K562 (cell line): ENCODE data around the gene TERB2. TPM values are rescaled to one million over a fixed set of nuclear protein-coding genes. Genes with fewer than 3 reads are reported as not detected.
"Not testable (repeated sequence)": the region's sequence is repeated elsewhere in the genome, so short reads cannot be mapped to it uniquely, and the experiment has no call there.

Source experiments
- ATAC-seq: fragments of 200-7000 bp; cut with Tn5 transposase; 3 replicates; pipeline ENCODE4 v1.9.1; 2020; ENCODE audit warnings: moderate library complexity
- BruUV-seq: library from RNA; stranded (reverse); fragments of 400-500 nt; replicated peaks from 2 replicates; lab custom pipeline; 2021; lab: Mats Ljungman, UMichigan
- CTCF ChIA-PET: fragments of 300-600 bp; formaldehyde crosslinking; extraction: SDS; loops from one replicate; lab custom pipeline; 2021; ENCODE audit warnings: low intra/inter-chr PET ratio; lab: Yijun Ruan, JAX
- POLR2A ChIA-PET: fragments of 300-600, 350-650 bp; sonication (Branson Sonifier 250); formaldehyde crosslinking; extraction: SDS; loops from one replicate; lab custom pipeline; 2021; ENCODE audit warnings: antibody characterized with exemption, inconsistent platforms; lab: Yijun Ruan, JAX
- DNase-seq, 4 experiments: peaks; one replicate each; pipeline versions ENCODE4 v3.0.0 to v3.0.0-alpha.2; 2011 to 2018; ENCODE audit warnings: low spot score in 3 of 4, mixed read lengths in 3 of 4; ENCODE audit errors: extremely low read depth in 1 of 4
- FAIRE-seq: peaks from 2 replicates; lab custom pipeline; 2011; peaks lifted over from hg19 to GRCh38; lab: Jason Lieb, UNC
- H2AFZ ChIP-seq: 2 replicates; pipeline ENCODE4 v1.6.0; 2011; ENCODE audit warnings: low read depth, low read length, control low read depth, inconsistent platforms
- H3K27ac ChIP-seq: fragments of 200-600 bp; 3 replicates; pipeline ENCODE4 v1.8.0; 2011; ENCODE audit warnings: low read depth, mild to moderate bottlenecking, control low read depth, inconsistent platforms, low read length, moderate library complexity, mixed read lengths; ENCODE audit errors: extremely low read depth
- H3K27me3 ChIP-seq, 2 experiments: fragments of 300-600 bp in 1 of 2; 2 replicates in 1 of 2; 3 replicates in 1 of 2; pipeline versions ENCODE4 v1.6.0 to v1.8.0; 2011; ENCODE audit warnings: inconsistent platforms in 2 of 2, low read length in 2 of 2, mild to moderate bottlenecking in 1 of 2, mixed read lengths in 1 of 2, moderate library complexity in 1 of 2; ENCODE audit not compliant: control insufficient read depth in 2 of 2, insufficient read depth in 2 of 2
- H3K36me3 ChIP-seq: fragments of 300-600 bp; 3 replicates; pipeline ENCODE4 v1.8.0; 2011; ENCODE audit warnings: mild to moderate bottlenecking, low read length, inconsistent platforms; ENCODE audit not compliant: control insufficient read depth, insufficient read depth
- H3K4me1 ChIP-seq, 2 experiments: fragments of 200-600 bp in 1 of 2; replicated peaks in 1 of 2; 2 replicates in 1 of 2; 3 replicates in 1 of 2; pipeline versions ENCODE4 v1.5.1 to v1.8.0; 2011; ENCODE audit warnings: inconsistent platforms in 2 of 2, low read length in 2 of 2, mild to moderate bottlenecking in 1 of 2, mixed read lengths in 1 of 2, moderate library complexity in 1 of 2; ENCODE audit not compliant: control insufficient read depth in 2 of 2, insufficient read depth in 2 of 2
- H3K4me2 ChIP-seq: 2 replicates; pipeline ENCODE4 v1.6.1; 2011; ENCODE audit warnings: low read length, control low read depth, inconsistent platforms, mixed read lengths; ENCODE audit not compliant: insufficient read depth
- H3K4me3 ChIP-seq: fragments of 200-600 bp; sonication (generic), shearing (Covaris generic); 2 replicates; pipeline ENCODE4 v1.5.1; 2016; ENCODE audit warnings: control low read depth, inconsistent platforms
- H3K79me2 ChIP-seq: fragments of 200-600 bp; 3 replicates; pipeline ENCODE4 v1.8.0; 2011; ENCODE audit warnings: low read length, inconsistent platforms; ENCODE audit not compliant: control insufficient read depth, insufficient read depth
- H3K9ac ChIP-seq, 2 experiments: 2 replicates each; pipeline versions ENCODE4 v1.6.0 to v1.6.1; 2011; ENCODE audit warnings: low read depth in 2 of 2, low read length in 2 of 2, control low read depth in 1 of 2, inconsistent platforms in 1 of 2, mild to moderate bottlenecking in 1 of 2, mixed read lengths in 1 of 2; ENCODE audit not compliant: insufficient read depth in 1 of 2
- H3K9me1 ChIP-seq: one replicate; pipeline ENCODE4 v1.6.0; 2011; ENCODE audit warnings: inconsistent platforms, mild to moderate bottlenecking, low read length, moderate library complexity; ENCODE audit not compliant: control insufficient read depth, insufficient read depth
- H3K9me3 ChIP-seq: replicated peaks from 2 replicates; pipeline ENCODE4 v1.5.1; 2011; ENCODE audit warnings: low read depth, low read length, inconsistent platforms; ENCODE audit not compliant: control insufficient read depth, insufficient read depth
- H4K20me1 ChIP-seq: replicated peaks from 2 replicates; pipeline ENCODE4 v1.6.1; 2011; ENCODE audit warnings: low read length, inconsistent platforms, mixed read lengths; ENCODE audit not compliant: control insufficient read depth, insufficient read depth
- FOXA3 ChIP-seq, 2 experiments: fragments of 450-650 bp in 1 of 2; sonication (generic) in 1 of 2; formaldehyde crosslinking; IDR thresholded peaks in 1 of 2; conservative IDR thresholded peaks in 1 of 2; 2 replicates each; pipeline versions ENCODE4 v1.4.0 to v1.8.0; 2020 to 2022; ENCODE audit warnings: mild to moderate bottlenecking in 2 of 2, missing genetic modification reagents in 1 of 2
- FOXJ2 ChIP-seq: fragments of 200-800 bp; sonication (Bioruptor generic); IDR thresholded peaks from 2 replicates; pipeline ENCODE4 v1.6.1; 2016; ENCODE audit warnings: missing genetic modification characterization, missing compliant biosample characterization
- PHTF2 ChIP-seq: fragments of 250-450 bp; sonication (Bioruptor Pico); IDR thresholded peaks from 2 replicates; pipeline ENCODE4 v1.5.0; 2021; ENCODE audit warnings: mild to moderate bottlenecking
- RCOR1 ChIP-seq, 2 experiments: IDR thresholded peaks; 2 replicates each; pipeline ENCODE4 v1.6.1; 2012; ENCODE audit warnings: low read depth in 2 of 2, low read length in 2 of 2, borderline replicate concordance in 1 of 2, improper control_type of control experiment in 1 of 2
- SIN3B ChIP-seq: fragments of 450-650 bp; IDR thresholded peaks from 2 replicates; pipeline ENCODE4 v1.6.1; 2017; ENCODE audit warnings: low read depth, mild to moderate bottlenecking, moderate library complexity
- WGBS: fragments of 100-300 bp; shearing (Covaris generic); methylation state at CpG from one replicate; pipeline ENCODE4 v1.1.6; 2016; ENCODE audit warnings: low coverage, mixed read lengths; ENCODE audit not compliant: insufficient coverage; ENCODE audit errors: missing lambda C conversion rate; 5-methylcytosine and 5-hydroxymethylcytosine counted together
- in situ Hi-C: fragments of 300-500 bp; cut with MboI; formaldehyde crosslinking; loops from 4 replicates; pipeline ENCODE4 v1.15.0; 2018; ENCODE audit warnings: inconsistent platforms, mixed read lengths
- intact Hi-C: fragments of 100-400 bp; cut with micrococcal nuclease; formaldehyde crosslinking; loops from 2 replicates; pipeline ENCODE4 v1.14.2; 2022
- polyA plus RNA-seq, 8 experiments: library from polyadenylated mRNA; depleted of rRNA in 4 of 8; stranded (reverse) in 5 of 8; unstranded in 3 of 8; fragments of >200 nt; fragmentation: Nextera tagmentation in 2 of 8; fragmentation: Illumina TruSeq in 1 of 8; extraction: Ambion mirVana in 2 of 8; extraction: Trizol in 1 of 8; gene quantifications; 2 replicates each; pipeline versions ENCODE4 v1.2.1 to v1.2.3, GENCODE V29; 2011 to 2014; ENCODE audit warnings: inconsistent platforms in 1 of 8, missing spikeins in 1 of 8
- total RNA-seq, 7 experiments: library from RNA; depleted of rRNA in 6 of 7; stranded (reverse); fragments of >200 nt in 6 of 7; fragmentation: Illumina TruSeq in 2 of 7; extraction: Trizol in 2 of 7; gene quantifications; 2 replicates each; pipeline versions ENCODE4 v1.2.1 to v1.2.3, GENCODE V29; 2011 to 2021; ENCODE audit warnings: low replicate concordance in 1 of 7
- TF ChIP-seq, protein P1 (sequence below): fragments of 250-450 bp; sonication (Bioruptor Pico); IDR thresholded peaks from 2 replicates; pipeline ENCODE4 v1.5.0; 2020; ENCODE audit warnings: mild to moderate bottlenecking

The TERB2 gene
- total and polyA plus RNA-seq, 9 of the 15 experiments (the other 6 are each of a cell fraction or from before 2014, with no cell fraction given): not detected

DNA sequence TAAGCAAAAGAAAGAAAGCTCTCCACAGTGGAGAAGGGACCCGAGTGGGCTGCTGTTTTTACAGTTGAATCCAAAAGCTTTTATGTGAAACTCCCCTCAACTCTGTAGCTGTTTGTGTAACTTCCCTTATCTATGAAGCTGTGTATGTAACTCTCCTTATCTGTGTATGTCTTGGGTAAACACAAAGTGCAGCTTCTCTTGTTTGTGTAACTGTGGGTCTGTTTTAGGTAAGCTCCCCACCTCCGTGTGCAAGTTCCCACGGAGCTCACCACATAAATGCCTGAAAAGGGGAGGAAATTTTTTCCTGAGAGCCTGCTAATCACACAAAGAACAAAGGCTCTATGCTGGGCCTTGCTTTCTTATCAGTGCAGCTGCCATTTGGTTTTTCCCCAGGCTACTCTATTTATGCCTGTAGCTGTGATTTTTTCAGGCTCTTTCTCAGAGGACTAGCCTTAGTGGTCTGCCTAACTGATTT, 43.5 kb upstream of the TERB2 start:
- H3K9me3 ChIP-seq, H3K79me2 ChIP-seq, POLR2A ChIA-PET, CTCF ChIA-PET, H3K9ac ChIP-seq, H3K27ac ChIP-seq, H3K27me3 ChIP-seq, ATAC-seq, H3K4me3 ChIP-seq, BruUV-seq, H3K4me1 ChIP-seq, H3K4me2 ChIP-seq, intact Hi-C loops, H3K9me1 ChIP-seq, FAIRE-seq, DNase-seq, H3K36me3 ChIP-seq, H4K20me1 ChIP-seq, H2AFZ ChIP-seq, in situ Hi-C loops: not testable (repeated sequence)
- TF ChIP-seq FOXA3 (CRISPR knock-in tag; conservative IDR thresholded peaks at IDR 0.05 in 1 of 2, IDR thresholded peaks at IDR 0.05 in 1 of 2) (peak in 1 of 2 experiments; percentile 50; a peak in 1 of 4 replicates), FOXJ2 (tag) (0 out of 2 replicates have a peak, but pooled peaks have one; percentile 41)
- WGBS: 0% methylated on average over 3 of the region's 3 CpGs

DNA sequence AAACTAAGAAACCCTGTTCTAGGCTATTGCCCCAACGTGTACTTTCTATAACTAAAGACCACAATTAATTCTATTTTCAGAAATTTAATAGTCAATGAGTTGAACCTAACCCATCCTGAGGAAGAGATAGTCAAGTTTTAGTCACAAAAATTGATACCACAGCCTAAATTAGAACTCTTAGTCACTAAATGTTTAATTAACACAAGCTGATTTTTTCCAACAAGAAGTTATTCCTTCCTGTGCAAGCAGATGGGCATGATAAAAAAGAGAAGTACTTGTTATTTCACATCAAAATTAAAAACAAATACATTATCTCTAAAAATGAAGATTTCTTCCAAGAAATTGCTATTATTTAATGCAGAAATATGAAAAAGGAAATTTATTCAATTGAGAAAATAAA, 38.4 kb upstream of the TERB2 start:
- 11% methylated on average over 1 of the region's 1 CpG for WGBS
- Histone ChIP-seq H3K9me3 (no peaks in the 10 kb centered on the region), H3K9ac (no peak overlapping the region), H3K4me2 (no peak overlapping the region), H3K36me3 (no peaks in the 10 kb centered on the region), H3K27me3 (no peaks in the 10 kb centered on the region), H3K9me1 (no peaks in the 10 kb centered on the region), H3K4me1 (no peaks in the 10 kb centered on the region; a peak in 1 of 5 replicates), H3K27ac (no peak overlapping the region), H3K4me3 (no peak overlapping the region), H4K20me1 (no peaks in the 10 kb centered on the region), H2AFZ (no peak overlapping the region), H3K79me2 (no peaks in the 10 kb centered on the region)
- in situ Hi-C loops: no loop called here
- FAIRE-seq: no peak
- intact Hi-C loops: no loop called here
- CTCF ChIA-PET: no interaction called here
- POLR2A ChIA-PET: no interaction called here
- no peak for DNase-seq
- TF ChIP-seq, protein P1, sequence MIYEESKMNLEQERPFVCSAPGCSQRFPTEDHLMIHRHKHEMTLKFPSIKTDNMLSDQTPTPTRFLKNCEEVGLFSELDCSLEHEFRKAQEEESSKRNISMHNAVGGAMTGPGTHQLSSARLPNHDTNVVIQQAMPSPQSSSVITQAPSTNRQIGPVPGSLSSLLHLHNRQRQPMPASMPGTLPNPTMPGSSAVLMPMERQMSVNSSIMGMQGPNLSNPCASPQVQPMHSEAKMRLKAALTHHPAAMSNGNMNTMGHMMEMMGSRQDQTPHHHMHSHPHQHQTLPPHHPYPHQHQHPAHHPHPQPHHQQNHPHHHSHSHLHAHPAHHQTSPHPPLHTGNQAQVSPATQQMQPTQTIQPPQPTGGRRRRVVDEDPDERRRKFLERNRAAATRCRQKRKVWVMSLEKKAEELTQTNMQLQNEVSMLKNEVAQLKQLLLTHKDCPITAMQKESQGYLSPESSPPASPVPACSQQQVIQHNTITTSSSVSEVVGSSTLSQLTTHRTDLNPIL (CRISPR knock-in tag): no peak
- no peak for TF ChIP-seq RCOR1 (IDR thresholded peaks at IDR 0.05; ENCODE audit: borderline replicate concordance in 1 of 2, low read depth in 2 of 2, low read length in 2 of 2)
- TF ChIP-seq SIN3B: no peak
- TF ChIP-seq PHTF2 (CRISPR knock-in tag): no peak
- ATAC-seq: no peak
- BruUV-seq: no TSS peak

DNA sequence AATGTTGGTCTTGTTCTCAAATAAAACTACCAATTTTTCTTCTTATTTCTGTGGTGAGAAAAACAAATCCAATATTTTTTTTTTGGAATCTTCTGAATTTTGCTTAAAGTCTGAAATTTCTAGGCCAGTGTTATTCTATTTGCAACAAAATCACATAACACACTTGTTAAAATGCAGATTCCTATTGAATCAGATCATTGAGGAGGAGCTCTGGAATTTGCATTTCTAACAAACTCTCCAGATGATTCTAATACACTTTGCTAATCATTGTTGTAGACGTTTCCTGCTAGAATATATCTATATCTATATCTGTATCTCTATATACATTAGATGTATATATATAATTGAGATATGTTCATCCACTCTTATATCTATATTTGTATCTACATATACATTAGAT, 27.8 kb upstream of the TERB2 start:
- POLR2A ChIA-PET, H3K4me3 ChIP-seq, H3K9me1 ChIP-seq, H2AFZ ChIP-seq, H3K4me2 ChIP-seq, BruUV-seq, H4K20me1 ChIP-seq, H3K27ac ChIP-seq, H3K79me2 ChIP-seq, ATAC-seq, DNase-seq, H3K9ac ChIP-seq, H3K4me1 ChIP-seq, CTCF ChIA-PET, H3K9me3 ChIP-seq, H3K36me3 ChIP-seq: not testable (repeated sequence)
- peak; percentile 35 for FAIRE-seq
- intact Hi-C loops (loop anchor here (10.0 kb wide), 1 partner anchor 214 kb away; the partner anchor contains the start of genes B2M and PATL2), in situ Hi-C loops (loop anchor here (5.0 to 10.0 kb wide), 2 partner anchors 34 to 334 kb away; no protein-coding TSS in a partner anchor)
- H3K27me3 ChIP-seq: peaks cover 0 to 12% of the 10 kb centered on the region in 2 experiments; a peak in 4 of 5 replicates
- WGBS: 0% methylated on average over 1 of the region's 1 CpG
